Bronchial epithelial cell (primary cell): Measurements from ENCODE around the gene LRRC15. TPM values are rescaled to one million over a fixed set of nuclear protein-coding genes. Genes with fewer than 3 reads are reported as not detected.

Experiments used
- DNase-seq: peaks from one replicate; pipeline ENCODE4 v3.0.0-alpha.2; 2010; ENCODE audit warnings: low read depth
- FAIRE-seq: peaks from 2 replicates; lab custom pipeline; 2011; peaks lifted over from hg19 to GRCh38; lab: Jason Lieb, UNC
- H3K27me3 ChIP-seq: 2 replicates; pipeline ENCODE4 v1.5.1; 2011; ENCODE audit warnings: low read length; ENCODE audit not compliant: control insufficient read depth, insufficient read depth
- H3K36me3 ChIP-seq: 2 replicates; pipeline ENCODE4 v1.5.1; 2011; ENCODE audit warnings: low read length; ENCODE audit not compliant: control insufficient read depth, insufficient read depth
- H3K4me3 ChIP-seq: 2 replicates; pipeline ENCODE4 v1.5.1; 2011; ENCODE audit warnings: mild to moderate bottlenecking, low read depth, low read length, control low read depth
- total RNA-seq: library from RNA; depleted of rRNA; stranded (reverse); fragments of >200 nt; gene quantifications from 2 replicates; pipeline ENCODE4 v1.2.1, GENCODE V29; 2014
- TF ChIP-seq, protein P1 (sequence below): IDR thresholded peaks from 2 replicates; pipeline ENCODE4 v1.5.1; 2011; ENCODE audit warnings: mild to moderate bottlenecking, moderate library complexity, low read length, control low read depth, inconsistent platforms; ENCODE audit not compliant: insufficient read depth, severe bottlenecking

LRRC15 gene
- total RNA-seq, 1 donor from 2014 or later = not detected

DNA sequence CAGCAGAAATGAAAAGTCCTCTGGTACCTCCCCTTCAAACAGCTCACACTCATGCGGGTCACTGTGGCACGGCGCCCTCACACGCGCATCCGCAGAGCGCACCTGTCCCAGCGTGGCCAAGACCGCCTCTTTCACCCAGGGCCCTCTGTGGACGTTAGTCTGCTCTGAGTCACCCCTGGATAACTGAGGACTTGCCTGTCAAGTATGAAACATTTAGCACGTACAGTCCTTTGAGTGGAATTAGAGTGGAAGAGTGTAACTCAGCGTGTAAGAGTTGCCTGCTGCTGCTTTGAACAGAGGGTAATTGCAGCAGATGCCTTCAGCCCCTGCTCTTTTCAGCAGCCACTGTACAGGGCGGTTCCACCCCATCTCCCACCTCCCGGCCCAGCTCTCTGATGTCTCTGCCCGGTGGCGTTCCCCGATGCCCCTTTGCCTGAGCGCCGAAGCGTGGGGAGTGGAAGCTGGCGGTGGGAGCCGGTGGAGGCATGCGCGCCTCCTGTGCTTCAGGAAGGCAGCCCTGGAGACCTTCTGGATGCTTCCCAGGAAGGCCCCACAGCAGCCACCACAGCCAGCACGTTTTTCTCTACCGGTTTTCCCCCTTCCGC is 41.4 kb downstream of the LRRC15 start:
- TF ChIP-seq, protein P1, sequence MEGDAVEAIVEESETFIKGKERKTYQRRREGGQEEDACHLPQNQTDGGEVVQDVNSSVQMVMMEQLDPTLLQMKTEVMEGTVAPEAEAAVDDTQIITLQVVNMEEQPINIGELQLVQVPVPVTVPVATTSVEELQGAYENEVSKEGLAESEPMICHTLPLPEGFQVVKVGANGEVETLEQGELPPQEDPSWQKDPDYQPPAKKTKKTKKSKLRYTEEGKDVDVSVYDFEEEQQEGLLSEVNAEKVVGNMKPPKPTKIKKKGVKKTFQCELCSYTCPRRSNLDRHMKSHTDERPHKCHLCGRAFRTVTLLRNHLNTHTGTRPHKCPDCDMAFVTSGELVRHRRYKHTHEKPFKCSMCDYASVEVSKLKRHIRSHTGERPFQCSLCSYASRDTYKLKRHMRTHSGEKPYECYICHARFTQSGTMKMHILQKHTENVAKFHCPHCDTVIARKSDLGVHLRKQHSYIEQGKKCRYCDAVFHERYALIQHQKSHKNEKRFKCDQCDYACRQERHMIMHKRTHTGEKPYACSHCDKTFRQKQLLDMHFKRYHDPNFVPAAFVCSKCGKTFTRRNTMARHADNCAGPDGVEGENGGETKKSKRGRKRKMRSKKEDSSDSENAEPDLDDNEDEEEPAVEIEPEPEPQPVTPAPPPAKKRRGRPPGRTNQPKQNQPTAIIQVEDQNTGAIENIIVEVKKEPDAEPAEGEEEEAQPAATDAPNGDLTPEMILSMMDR = no peak
- no peaks in the 10 kb centered on the region for H3K27me3 ChIP-seq
- peak; percentile 81 for DNase-seq
- FAIRE-seq = no peak
- no peaks in the 10 kb centered on the region for H3K36me3 ChIP-seq
- no peak overlapping the region for H3K4me3 ChIP-seq

- H3K27me3 ChIP-seq = no peaks in the 10 kb centered on the region
- DNase-seq (no peak), FAIRE-seq (no peak)
- H3K4me3 ChIP-seq = no peak overlapping the region
- H3K36me3 ChIP-seq = no peaks in the 10 kb centered on the region
- TF ChIP-seq, protein P1 = no peak
Observed at GRCh38 chr3:194327218-194328052, 42.1 kb downstream of the LRRC15 start.

DNA sequence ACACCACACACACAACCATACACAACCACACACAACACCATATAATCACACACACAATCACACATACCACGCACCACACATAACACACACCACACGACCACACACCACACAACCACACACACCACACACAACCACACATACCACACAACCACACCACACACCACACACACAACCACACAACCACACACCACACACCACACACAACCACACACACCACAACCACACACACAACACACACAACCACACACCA is 42.6 kb downstream of the LRRC15 start:
- H3K4me3 ChIP-seq = no peak overlapping the region
- DNase-seq = no peak
- no peaks in the 10 kb centered on the region for H3K27me3 ChIP-seq
- TF ChIP-seq, protein P1 = no peak
- FAIRE-seq = no peak
- H3K36me3 ChIP-seq = no peaks in the 10 kb centered on the region

DNA sequence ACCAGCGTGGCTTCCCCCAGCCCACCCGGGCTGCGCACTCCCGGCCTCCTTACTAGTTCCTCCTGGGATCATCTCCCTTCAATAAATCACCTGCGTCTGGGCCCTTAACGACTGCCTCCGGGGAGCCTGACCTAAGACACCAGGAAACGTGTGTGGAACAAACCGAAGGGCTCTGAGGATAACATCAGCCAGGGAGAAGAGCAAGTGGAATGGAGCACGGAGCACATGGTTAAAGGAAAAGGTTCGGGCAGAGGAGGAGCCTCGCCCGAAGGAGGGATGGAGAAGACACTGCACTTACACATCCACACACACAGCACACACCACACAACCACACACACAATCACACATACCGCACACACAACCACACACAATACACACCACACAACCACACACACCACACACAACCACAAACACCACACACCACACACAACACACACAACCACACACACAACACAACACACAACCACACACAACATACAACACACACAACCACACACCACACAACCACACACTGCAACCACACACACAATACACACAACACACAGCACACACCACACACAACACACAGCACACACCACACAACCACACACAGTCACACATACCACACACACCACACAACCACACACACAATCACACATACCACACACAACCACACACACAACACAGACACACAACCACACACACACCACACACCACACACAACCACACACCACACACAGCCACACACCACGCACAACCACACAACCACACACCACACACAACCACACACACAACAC is 43.2 kb downstream of the LRRC15 start:
- Histone ChIP-seq H3K36me3 (no peaks in the 10 kb centered on the region), H3K27me3 (no peaks in the 10 kb centered on the region), H3K4me3 (no peak overlapping the region)
- TF ChIP-seq, protein P1 = no peak
- DNase-seq (no peak), FAIRE-seq (peak; percentile 97)

DNA sequence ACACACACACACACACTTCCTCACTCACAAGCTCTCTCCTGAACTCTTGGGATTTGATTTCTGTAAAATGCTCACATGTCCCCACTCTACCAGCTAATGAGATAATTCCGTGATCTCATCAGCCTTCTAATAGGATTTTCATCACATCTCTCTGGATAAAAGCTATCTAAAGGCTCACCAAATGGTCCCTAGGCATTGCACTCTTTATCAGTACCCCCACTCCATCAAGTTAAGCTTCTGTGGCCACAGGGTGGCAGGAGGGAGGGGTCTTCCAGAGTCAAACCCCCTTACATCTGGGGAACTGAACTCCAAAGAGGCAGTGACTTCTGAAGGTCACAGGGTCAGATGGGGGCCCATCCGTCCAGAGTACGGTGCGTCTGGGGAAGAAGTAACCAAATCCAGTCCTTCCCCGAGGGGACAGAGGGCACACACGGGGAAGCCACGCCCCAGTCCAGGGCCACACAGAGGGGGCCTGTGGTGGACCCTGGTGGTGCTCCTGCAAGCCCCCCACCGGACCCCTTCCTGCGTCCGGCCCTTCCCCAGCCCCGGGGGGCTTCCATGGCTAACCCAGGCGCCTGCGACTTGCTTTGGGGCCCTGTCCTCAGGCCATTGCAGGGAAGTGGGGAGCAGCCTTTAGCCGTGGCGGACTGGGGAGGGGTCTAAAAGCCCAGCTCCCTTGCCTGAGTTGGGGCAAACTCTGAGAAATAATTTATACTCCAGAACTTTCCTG is 44.0 kb downstream of the LRRC15 start:
- DNase-seq (no peak), FAIRE-seq (no peak)
- H3K27me3 ChIP-seq = no peaks in the 10 kb centered on the region
- H3K4me3 ChIP-seq = no peak overlapping the region
- TF ChIP-seq, protein P1 = no peak
- no peaks in the 10 kb centered on the region for H3K36me3 ChIP-seq
